GM18526 (cell line): ENCODE data around the gene CACNA2D3.

ENCODE experiments used
- POLR2A ChIP-seq: IDR thresholded peaks from 3 replicates; pipeline ENCODE4 v1.6.1; 2011; ENCODE audit not compliant: insufficient read length; ENCODE audit errors: extremely low read depth

CACNA2D3 gene

GRCh38 chr3:55000546-55000945 lies 878.2 kb downstream of the CACNA2D3 start:
- TF ChIP-seq POLR2A = no peak

GRCh38 chr3:55000953-55001352 lies 878.6 kb downstream of the CACNA2D3 start:
- no peak for TF ChIP-seq POLR2A

- TF ChIP-seq POLR2A = no peak
These were observed 880.1 kb downstream of the CACNA2D3 start for GRCh38 chr3:55002416-55002930.

GRCh38 chr3:55006244-55006676 lies 883.9 kb downstream of the CACNA2D3 start:
- TF ChIP-seq POLR2A = no peak

- TF ChIP-seq POLR2A = no peak
These were observed 885.6 kb downstream of the CACNA2D3 start for GRCh38 chr3:55007971-55008370.

- no peak for TF ChIP-seq POLR2A
These were observed 887.0 kb downstream of the CACNA2D3 start for GRCh38 chr3:55009372-55009771.

GRCh38 chr3:55012091-55012490 lies 889.7 kb downstream of the CACNA2D3 start:
- no peak for TF ChIP-seq POLR2A

GRCh38 chr3:55013145-55013925 lies 891.0 kb downstream of the CACNA2D3 start:
- no peak for TF ChIP-seq POLR2A

- no peak for TF ChIP-seq POLR2A
These were observed 891.7 kb downstream of the CACNA2D3 start for GRCh38 chr3:55014081-55014480.

GRCh38 chr3:55014906-55015305 lies 892.6 kb downstream of the CACNA2D3 start:
- no peak for TF ChIP-seq POLR2A

- TF ChIP-seq POLR2A = no peak
These were observed 895.5 kb downstream of the CACNA2D3 start for GRCh38 chr3:55017876-55018275.

- no peak for TF ChIP-seq POLR2A
These were observed 908.6 kb downstream of the CACNA2D3 start for GRCh38 chr3:55030938-55031337.

GRCh38 chr3:55036883-55037577 lies 914.7 kb downstream of the CACNA2D3 start:
- no peak for TF ChIP-seq POLR2A

- no peak for TF ChIP-seq POLR2A
These were observed 920.2 kb downstream of the CACNA2D3 start for GRCh38 chr3:55042591-55042990.

GRCh38 chr3:55044486-55044885 lies 922.1 kb downstream of the CACNA2D3 start:
- TF ChIP-seq POLR2A = no peak

- no peak for TF ChIP-seq POLR2A
These were observed 936.8 kb downstream of the CACNA2D3 start for GRCh38 chr3:55059027-55059629.

- TF ChIP-seq POLR2A = no peak
These were observed 938.8 kb downstream of the CACNA2D3 start for GRCh38 chr3:55060896-55061719.
